Adrenal gland (tissue), 5 donors: Measurements from ENCODE around the gene KAT8.

ENCODE experiments used
- POLR2A ChIP-seq, 2 donors: fragments of 450-650 bp; IDR thresholded peaks; one replicate each; pipeline ENCODE4 v1.6.1; 2017; ENCODE audit warnings: antibody characterized with exemption in 2 of 2, mild to moderate bottlenecking in 2 of 2, moderate library complexity in 1 of 2
- TF ChIP-seq, protein P1 (sequence below), 6 experiments: fragments of 450-650 bp in 4 of 6; fragments of 200-600 bp in 2 of 6; sonication (generic) in 1 of 6; IDR thresholded peaks; 1 replicate in 5 of 6; 2 replicates in 1 of 6; pipeline versions ENCODE4 v1.5.1 to v1.8.0; 2016 to 2021; ENCODE audit warnings: antibody characterized with exemption in 6 of 6, mild to moderate bottlenecking in 2 of 6, moderate library complexity in 1 of 6
- donor health status: DM: no; HTN: no; CAD: no.

DNA sequence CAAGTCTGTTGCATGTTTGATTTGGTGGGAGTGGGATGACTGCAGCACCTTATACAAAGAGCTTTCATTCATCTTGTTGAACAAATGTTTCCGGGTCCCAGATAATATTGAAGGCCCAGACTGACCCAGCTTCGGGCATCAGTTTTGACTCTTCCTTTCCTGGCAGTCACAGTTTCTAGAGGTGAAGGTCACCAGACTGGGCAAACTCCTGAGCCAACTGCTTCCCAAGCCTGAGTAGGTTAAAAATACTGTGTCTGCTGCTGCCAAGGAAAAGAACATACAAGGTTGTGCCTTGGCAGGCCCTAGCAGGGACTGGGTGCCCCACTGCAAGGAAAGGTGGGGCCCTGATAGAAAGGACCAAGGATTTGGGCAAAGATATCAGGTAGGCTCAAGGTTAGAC is 4.8 kb upstream of the KAT8 start:
- TF ChIP-seq, protein P1, sequence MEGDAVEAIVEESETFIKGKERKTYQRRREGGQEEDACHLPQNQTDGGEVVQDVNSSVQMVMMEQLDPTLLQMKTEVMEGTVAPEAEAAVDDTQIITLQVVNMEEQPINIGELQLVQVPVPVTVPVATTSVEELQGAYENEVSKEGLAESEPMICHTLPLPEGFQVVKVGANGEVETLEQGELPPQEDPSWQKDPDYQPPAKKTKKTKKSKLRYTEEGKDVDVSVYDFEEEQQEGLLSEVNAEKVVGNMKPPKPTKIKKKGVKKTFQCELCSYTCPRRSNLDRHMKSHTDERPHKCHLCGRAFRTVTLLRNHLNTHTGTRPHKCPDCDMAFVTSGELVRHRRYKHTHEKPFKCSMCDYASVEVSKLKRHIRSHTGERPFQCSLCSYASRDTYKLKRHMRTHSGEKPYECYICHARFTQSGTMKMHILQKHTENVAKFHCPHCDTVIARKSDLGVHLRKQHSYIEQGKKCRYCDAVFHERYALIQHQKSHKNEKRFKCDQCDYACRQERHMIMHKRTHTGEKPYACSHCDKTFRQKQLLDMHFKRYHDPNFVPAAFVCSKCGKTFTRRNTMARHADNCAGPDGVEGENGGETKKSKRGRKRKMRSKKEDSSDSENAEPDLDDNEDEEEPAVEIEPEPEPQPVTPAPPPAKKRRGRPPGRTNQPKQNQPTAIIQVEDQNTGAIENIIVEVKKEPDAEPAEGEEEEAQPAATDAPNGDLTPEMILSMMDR (IDR thresholded peaks at IDR 0.05), result no peak
- no peak for TF ChIP-seq POLR2A (IDR thresholded peaks at IDR 0.05)
